ENCODE data around the gene LDLRAD3.
A peak's percentile ranks its signal among the peaks of the same experiment; 100 is the strongest.

Gene LDLRAD3, protein sequence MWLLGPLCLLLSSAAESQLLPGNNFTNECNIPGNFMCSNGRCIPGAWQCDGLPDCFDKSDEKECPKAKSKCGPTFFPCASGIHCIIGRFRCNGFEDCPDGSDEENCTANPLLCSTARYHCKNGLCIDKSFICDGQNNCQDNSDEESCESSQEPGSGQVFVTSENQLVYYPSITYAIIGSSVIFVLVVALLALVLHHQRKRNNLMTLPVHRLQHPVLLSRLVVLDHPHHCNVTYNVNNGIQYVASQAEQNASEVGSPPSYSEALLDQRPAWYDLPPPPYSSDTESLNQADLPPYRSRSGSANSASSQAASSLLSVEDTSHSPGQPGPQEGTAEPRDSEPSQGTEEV

DNA sequence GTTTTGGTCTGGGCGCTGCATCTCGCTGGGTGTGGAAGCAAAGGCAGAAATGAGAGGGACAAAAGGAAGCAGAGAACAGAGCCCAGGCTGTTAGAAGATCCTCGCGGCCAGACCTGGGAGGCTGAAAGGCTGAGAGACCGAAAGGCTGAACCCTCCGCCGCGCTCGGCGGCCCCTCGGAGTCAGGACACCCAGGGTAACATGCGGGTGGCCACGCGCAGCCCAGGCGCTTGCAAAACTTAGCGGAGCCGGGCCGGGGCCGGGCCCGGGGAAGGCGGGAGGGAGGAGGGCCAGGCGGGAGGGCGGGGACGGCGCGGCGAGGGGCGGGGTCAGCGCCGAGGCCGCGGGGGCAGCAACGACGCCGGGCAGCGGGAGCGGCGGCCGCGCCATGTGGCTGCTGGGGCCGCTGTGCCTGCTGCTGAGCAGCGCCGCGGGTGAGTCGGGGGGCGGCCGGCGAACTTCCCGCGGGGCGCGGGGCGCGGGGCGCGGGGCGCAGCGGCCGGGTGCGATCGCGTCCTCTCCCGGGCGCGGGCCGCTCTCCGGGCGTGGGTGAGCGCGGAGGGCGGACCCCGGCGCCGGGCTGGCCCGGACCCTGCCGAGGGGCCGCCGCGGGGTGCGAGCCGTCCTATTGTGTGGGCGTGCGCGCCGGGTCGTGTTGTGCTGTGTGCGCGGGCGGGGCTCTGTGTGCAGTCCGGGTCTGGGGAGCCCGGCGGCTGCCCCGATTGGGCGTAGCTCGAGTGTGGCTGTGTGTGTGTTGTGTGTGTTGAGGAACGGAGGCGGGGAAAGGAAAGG lies at the start of gene LDLRAD3:
Gene LDLRAD3, plus strand, starts transcription at position 350 of the 790 bp plus-strand sequence. Its CDS starts 37 bp downstream, at position 387.
- TF ChIP-seq, protein P1, sequence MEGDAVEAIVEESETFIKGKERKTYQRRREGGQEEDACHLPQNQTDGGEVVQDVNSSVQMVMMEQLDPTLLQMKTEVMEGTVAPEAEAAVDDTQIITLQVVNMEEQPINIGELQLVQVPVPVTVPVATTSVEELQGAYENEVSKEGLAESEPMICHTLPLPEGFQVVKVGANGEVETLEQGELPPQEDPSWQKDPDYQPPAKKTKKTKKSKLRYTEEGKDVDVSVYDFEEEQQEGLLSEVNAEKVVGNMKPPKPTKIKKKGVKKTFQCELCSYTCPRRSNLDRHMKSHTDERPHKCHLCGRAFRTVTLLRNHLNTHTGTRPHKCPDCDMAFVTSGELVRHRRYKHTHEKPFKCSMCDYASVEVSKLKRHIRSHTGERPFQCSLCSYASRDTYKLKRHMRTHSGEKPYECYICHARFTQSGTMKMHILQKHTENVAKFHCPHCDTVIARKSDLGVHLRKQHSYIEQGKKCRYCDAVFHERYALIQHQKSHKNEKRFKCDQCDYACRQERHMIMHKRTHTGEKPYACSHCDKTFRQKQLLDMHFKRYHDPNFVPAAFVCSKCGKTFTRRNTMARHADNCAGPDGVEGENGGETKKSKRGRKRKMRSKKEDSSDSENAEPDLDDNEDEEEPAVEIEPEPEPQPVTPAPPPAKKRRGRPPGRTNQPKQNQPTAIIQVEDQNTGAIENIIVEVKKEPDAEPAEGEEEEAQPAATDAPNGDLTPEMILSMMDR (IDR thresholded peaks at IDR 0.05; ENCODE audit: low read depth, low read length) = no peak
- peak within 1 kb of the TSS; percentile 79 for H3K4me3 ChIP-seq (ENCODE audit: low read depth, low read length)

DNA sequence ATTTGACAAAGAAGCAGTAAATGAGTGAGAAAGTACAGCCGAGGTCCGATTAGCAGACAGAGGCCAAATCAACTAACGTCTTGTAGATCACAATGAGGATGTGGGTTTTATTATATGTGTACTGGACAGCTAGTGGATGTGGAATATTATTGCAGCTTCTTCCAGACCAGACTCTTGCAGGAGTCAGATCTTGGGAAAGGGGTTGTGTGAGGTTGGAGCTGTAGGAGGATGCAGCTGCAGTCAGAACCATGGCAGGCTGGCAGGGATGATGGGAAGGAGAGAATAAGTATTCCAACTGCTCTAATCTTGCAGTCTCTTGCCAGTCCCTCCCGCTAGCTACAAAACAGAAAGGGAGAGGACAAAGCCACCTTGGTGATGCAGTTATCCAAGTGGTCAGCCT lies 46.8 kb upstream of the LDLRAD3 start:
- no peak overlapping the region for H3K4me3 ChIP-seq (ENCODE audit: low read depth, low read length)
- TF ChIP-seq, protein P1 (IDR thresholded peaks at IDR 0.05; ENCODE audit: low read depth, low read length) = no peak

DNA sequence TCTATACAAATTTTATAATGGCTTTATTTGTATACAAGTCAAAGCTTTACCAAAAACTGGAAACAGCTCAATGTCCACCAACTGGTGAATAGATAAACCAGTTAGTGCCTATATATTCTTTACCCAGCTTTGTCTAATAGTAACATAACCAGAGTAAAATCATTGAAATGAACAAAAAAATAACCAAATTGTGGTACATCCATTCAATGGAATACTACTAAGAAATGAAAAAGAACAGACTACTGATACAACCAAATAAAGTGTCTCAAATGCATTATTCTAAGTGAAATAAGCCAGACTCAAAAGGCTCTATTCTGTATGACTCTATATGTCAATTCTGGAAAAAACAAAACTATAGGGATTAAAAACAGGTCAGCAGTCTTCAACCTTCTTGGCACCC lies 40.9 kb upstream of the LDLRAD3 start:
- no peak overlapping the region for H3K4me3 ChIP-seq (ENCODE audit: low read depth, low read length)
- TF ChIP-seq, protein P1 (IDR thresholded peaks at IDR 0.05; ENCODE audit: low read depth, low read length) = no peak

DNA sequence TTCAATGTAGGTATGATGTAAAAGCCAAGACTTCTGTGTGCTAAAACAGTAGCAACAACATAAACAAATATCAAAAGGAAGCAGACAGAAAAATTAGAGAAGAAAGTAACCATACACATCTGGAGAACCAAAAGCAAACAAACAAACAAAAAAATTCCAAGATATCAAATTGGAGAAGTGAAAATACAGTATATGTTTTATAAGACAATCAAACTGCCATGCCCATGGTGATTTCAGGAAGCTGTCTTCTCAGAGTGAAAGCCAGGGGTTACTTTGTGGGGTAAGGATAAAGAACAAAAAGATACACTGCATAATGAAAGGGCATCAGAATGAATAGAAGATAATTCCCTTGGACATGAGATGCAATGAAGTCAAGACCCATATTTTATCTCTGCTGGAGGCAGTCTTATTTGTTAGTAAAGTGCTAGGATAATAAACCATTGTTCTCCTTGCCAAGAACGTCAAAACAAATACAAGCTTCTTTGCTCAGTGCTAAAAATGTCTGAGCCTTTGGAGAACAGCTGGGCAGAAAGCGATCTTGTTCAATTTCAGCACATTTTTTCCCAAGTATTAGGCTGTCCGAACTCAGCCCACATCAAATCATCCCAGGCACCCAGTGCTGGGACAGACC lies 38.1 kb upstream of the LDLRAD3 start:
- TF ChIP-seq, protein P1 (IDR thresholded peaks at IDR 0.05; ENCODE audit: low read depth, low read length) = no peak
- no peak overlapping the region for H3K4me3 ChIP-seq (ENCODE audit: low read depth, low read length)

DNA sequence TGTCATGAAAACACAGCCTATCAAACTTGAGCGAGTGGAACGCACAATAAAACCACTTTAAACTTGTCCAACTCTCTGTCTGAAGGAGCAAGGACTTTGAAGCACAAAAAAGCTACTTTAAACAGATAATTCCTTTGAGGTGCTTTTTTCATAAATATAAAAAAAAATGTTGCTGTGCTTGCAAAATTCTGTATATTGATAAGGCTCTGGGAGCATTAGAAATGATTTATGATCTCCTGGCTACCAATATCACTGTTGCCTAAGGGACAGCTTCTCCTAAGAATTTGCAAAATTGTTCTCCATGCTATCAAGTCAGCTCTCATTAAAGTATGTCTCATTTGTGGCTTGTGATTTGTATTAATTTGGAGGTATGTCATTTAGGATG lies 37.6 kb upstream of the LDLRAD3 start:
- TF ChIP-seq, protein P1 (IDR thresholded peaks at IDR 0.05; ENCODE audit: low read depth, low read length) = no peak
- H3K4me3 ChIP-seq (ENCODE audit: low read depth, low read length) = no peak overlapping the region

DNA sequence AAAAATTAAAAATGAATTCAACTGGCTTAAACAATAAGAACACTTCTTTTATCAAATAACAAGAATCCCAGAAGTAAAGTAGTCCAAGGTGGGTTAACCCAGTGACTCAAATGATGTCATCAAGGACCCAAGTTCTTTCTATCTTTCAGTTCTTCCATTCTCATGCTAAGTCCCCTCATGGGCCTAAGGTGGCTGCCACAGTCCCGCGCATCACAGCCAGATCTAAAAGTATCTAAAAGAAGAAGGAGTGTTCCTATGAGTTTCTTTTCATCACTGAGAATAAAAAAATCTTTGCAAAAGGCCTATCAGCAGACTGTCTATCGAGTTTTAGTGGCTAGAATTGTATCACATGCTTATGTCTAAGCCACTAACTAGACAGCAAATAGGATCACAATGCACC lies 37.2 kb upstream of the LDLRAD3 start:
- TF ChIP-seq, protein P1 (IDR thresholded peaks at IDR 0.05; ENCODE audit: low read depth, low read length) = no peak

More for the DNA sequence above, 37.2 kb upstream of the LDLRAD3 start:
- H3K4me3 ChIP-seq (ENCODE audit: low read depth, low read length) = no peak overlapping the region

All from WI38 (cell line).